NCI-H460 (cell line): ENCODE results near the gene PTPN23. TPM values are rescaled to one million over a fixed set of nuclear protein-coding genes. Genes with fewer than 3 reads are reported as not detected.

Experiments used
- DNase-seq: peaks from one replicate; pipeline ENCODE4 v3.0.0-alpha.2; 2016; ENCODE audit warnings: low read depth; ENCODE audit errors: extremely low read depth
- total RNA-seq: library from RNA; depleted of rRNA; stranded (reverse); fragments of >200 nt; shearing (Covaris generic); gene quantifications from 2 replicates; pipeline ENCODE4 v1.2.3, GENCODE V29; 2014

Gene PTPN23
- total RNA-seq, 1 experiment from 2014 or later, result 9.5 TPM

DNA sequence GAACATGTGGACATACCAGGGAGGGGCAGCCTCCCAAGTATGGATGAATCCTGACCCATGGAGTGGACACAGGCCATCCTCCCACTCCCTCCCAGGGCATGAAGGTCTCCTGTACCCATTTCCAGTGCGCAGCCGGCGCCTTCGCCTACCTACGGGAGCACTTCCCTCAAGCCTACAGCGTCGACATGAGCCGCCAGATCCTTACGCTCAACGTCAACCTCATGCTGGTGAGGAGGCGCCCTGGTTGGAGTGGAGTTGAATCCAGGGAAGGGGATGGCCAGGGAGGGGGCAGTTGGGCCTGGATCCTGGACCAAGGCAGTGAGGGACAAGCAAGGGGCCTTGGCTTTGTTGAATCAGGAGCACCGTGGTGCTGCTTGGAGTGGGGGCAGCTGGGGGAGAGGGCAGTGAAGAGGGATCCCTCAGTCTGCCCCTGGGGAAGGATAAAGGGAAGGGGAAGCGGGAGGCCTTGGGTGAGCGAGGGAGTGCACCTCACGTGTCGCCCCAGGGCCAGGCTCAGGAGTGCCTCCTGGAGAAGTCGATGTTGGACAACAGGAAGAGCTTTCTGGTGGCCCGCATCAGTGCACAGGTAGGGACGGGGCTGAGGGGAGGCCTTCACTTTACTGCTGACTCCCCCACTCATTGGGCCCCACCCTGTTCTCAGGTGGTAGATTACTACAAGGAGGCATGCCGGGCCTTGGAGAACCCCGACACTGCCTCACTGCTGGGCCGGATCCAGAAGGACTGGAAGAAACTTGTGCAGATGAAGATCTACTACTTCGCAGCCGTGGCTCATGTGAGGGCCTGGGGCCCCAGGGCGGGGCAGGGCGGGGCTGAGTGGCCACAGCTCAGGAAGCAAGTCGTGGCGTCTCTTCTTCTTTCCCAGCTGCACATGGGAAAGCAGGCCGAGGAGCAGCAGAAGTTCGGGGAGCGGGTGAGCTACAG lies 25.3 kb downstream of the PTPN23 start:
- DNase-seq, result no peak

GRCh38 chr3:47406762-47407149 lies 25.9 kb downstream of the PTPN23 start:
- DNase-seq, result no peak

- DNase-seq, result no peak
Observed at GRCh38 chr3:47407237-47407636, 26.4 kb downstream of the PTPN23 start.

GRCh38 chr3:47407896-47408838 lies 27.3 kb downstream of the PTPN23 start:
- DNase-seq, result no peak

GRCh38 chr3:47408839-47409229 lies 28.0 kb downstream of the PTPN23 start:
- no peak for DNase-seq

DNA sequence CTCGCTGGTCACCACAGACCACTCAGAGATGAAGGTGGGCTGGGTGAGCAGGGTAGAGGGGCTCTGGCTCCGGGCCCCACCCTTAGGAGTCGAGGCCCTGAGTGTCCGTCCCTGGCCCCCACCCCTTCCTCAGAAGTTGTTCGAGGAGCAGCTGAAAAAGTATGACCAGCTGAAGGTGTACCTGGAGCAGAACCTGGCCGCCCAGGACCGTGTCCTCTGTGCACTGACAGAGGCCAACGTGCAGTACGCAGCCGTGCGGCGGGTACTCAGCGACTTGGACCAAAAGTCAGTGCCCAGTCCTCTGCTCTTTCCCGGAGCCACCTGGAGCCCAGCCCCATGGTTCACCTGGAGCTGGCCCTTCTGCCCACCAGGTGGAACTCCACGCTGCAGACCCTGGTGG lies 28.5 kb downstream of the PTPN23 start:
- no peak for DNase-seq

DNA sequence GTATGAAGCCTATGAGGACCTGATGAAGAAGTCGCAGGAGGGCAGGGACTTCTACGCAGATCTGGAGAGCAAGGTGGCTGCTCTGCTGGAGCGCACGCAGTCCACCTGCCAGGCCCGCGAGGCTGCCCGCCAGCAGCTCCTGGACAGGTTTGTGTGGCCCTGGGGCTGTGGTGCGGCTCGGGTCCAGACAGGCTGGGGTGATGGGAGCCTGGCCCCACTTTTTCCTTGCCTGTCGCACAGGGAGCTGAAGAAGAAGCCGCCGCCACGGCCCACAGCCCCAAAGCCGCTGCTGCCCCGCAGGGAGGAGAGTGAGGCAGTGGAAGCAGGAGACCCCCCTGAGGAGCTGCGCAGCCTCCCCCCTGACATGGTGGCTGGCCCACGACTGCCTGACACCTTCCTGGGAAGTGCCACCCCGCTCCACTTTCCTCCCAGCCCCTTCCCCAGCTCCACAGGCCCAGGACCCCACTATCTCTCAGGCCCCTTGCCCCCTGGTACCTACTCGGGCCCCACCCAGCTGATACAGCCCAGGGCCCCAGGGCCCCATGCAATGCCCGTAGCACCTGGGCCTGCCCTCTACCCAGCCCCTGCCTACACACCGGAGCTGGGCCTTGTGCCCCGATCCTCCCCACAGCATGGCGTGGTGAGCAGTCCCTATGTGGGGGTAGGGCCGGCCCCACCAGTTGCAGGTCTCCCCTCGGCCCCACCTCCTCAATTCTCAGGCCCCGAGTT lies 29.0 kb downstream of the PTPN23 start:
- no peak for DNase-seq

DNA sequence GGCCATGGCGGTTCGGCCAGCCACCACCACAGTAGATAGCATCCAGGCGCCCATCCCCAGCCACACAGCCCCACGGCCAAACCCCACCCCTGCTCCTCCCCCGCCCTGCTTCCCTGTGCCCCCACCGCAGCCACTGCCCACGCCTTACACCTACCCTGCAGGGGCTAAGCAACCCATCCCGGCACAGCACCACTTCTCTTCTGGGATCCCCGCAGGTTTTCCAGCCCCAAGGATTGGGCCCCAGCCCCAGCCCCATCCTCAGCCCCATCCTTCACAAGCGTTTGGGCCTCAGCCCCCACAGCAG lies 29.5 kb downstream of the PTPN23 start:
- DNase-seq, result no peak

DNA sequence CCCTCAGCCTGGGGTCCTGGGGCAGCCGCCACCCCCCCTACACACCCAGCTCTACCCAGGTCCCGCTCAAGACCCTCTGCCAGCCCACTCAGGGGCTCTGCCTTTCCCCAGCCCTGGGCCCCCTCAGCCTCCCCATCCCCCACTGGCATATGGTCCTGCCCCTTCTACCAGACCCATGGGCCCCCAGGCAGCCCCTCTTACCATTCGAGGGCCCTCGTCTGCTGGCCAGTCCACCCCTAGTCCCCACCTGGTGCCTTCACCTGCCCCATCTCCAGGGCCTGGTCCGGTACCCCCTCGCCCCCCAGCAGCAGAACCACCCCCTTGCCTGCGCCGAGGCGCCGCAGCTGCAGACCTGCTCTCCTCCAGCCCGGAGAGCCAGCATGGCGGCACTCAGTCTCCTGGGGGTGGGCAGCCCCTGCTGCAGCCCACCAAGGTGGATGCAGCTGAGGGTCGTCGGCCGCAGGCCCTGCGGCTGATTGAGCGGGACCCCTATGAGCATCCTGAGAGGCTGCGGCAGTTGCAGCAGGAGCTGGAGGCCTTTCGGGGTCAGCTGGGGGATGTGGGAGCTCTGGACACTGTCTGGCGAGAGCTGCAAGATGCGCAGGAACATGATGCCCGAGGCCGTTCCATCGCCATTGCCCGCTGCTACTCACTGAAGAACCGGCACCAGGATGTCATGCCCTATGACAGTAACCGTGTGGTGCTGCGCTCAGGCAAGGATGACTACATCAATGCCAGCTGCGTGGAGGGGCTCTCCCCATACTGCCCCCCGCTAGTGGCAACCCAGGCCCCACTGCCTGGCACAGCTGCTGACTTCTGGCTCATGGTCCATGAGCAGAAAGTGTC lies 30.2 kb downstream of the PTPN23 start:
- no peak for DNase-seq

DNA sequence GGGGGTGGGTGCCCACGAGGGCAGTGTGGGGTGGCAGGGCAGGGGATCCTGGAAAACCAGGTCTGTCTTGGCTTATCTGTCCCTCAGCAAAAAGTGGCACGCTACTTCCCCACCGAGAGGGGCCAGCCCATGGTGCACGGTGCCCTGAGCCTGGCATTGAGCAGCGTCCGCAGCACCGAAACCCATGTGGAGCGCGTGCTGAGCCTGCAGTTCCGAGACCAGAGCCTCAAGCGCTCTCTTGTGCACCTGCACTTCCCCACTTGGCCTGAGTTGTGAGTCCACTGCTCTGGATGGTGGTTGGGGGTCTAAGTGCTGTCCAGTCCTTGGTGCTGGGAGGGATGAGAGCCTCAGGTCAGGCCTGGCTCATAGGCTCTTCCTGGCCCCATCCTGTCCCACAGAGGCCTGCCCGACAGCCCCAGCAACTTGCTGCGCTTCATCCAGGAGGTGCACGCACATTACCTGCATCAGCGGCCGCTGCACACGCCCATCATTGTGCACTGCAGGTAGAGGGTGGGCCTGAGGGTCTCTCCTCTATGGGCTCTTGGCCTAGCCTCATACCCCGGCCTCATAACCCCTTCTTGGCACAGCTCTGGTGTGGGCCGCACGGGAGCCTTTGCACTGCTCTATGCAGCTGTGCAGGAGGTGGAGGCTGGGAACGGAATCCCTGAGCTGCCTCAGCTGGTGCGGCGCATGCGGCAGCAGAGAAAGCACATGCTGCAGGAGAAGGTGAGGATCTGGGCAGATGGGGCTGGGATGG lies 31.1 kb downstream of the PTPN23 start:
- DNase-seq, result no peak

DNA sequence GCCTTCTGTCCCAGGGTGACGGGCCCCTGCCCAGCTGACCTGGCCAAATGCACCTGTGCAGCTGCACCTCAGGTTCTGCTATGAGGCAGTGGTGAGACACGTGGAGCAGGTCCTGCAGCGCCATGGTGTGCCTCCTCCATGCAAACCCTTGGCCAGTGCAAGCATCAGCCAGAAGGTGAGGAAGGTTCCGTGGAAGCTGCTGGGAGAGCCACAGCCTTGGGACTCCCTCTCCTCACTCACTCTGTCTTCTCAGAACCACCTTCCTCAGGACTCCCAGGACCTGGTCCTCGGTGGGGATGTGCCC lies 31.6 kb downstream of the PTPN23 start:
- DNase-seq, result no peak

GRCh38 chr3:47412842-47413520 lies 32.2 kb downstream of the PTPN23 start:
- DNase-seq, result no peak

DNA sequence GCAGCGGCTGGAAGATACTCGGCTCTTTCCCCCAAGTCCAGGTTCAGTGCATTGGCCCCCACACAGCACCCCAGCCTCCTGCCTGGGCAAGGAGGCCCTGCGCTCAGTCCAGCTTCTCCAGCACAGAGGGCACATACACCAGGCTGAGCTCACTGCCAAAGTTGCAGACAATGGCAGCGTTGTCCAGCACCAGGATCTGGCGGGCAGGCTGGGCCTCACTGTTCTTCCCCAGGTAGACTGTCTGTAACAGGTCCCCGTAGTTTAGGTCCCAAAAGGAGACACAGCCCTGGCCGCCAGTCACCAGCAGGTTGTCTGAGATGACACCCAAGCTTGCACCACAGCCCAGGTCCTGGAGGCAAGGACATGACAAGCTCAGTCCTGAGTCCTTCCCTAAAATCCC lies 32.9 kb downstream of the PTPN23 start:
- no peak for DNase-seq

- no peak for DNase-seq
Observed at GRCh38 chr3:47414161-47414564, 33.3 kb downstream of the PTPN23 start.

- DNase-seq, result no peak
Observed at GRCh38 chr3:47414666-47415587, 34.1 kb downstream of the PTPN23 start.

DNA sequence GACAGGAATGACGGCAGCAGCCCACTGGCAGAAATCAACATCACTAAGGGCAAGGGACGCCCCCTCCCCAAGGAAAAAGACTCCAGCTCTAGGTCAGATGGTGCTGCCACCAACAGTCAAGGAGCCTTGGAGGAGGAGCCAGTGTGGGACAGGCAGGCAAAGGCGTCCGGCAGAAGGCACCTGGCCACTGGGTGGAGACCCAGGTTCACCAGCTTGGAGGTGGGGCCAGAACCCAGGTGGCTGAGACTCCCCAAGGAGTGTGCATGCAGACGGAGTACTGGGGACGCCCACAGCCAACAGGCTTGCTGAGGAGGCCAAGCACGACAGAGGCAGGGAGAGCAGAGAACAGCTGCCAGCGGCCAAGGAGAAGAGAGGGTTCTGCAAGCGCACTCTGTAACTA lies 35.2 kb downstream of the PTPN23 start:
- DNase-seq, result no peak

GRCh38 chr3:47418167-47419082 lies 37.6 kb downstream of the PTPN23 start:
- no peak for DNase-seq
